WERI-Rb-1 (cell line): ENCODE measurements around the gene IGSF8.

ENCODE experiments used
- DNase-seq: peaks from one replicate; pipeline ENCODE4 v3.0.0-alpha.2; 2020
- H3K27ac ChIP-seq: fragments of 250-450 bp; sonication (Bioruptor Pico); 2 replicates; pipeline ENCODE4 v1.5.1; 2020; ENCODE audit warnings: mild to moderate bottlenecking, moderate library complexity
- H3K27me3 ChIP-seq: fragments of 250-450 bp; sonication (Bioruptor Pico); 2 replicates; pipeline ENCODE4 v1.5.1; 2021; ENCODE audit warnings: mild to moderate bottlenecking, low read depth, moderate library complexity; ENCODE audit not compliant: insufficient read depth, severe bottlenecking
- H3K36me3 ChIP-seq: fragments of 250-450 bp; sonication (Bioruptor Pico); 2 replicates; pipeline ENCODE4 v1.5.1; 2020; ENCODE audit warnings: mild to moderate bottlenecking, moderate library complexity
- H3K4me3 ChIP-seq: 2 replicates; pipeline ENCODE4 v1.5.1; 2011; ENCODE audit warnings: low read depth, mild to moderate bottlenecking, control low read depth, low read length
- H3K9me3 ChIP-seq: fragments of 250-450 bp; sonication (Bioruptor Pico); 2 replicates; pipeline ENCODE4 v1.5.1; 2021; ENCODE audit warnings: mild to moderate bottlenecking, moderate library complexity; ENCODE audit not compliant: severe bottlenecking
- CTCF ChIP-seq: IDR thresholded peaks from 2 replicates; pipeline ENCODE4 v1.5.1; 2011; ENCODE audit warnings: low read depth, mild to moderate bottlenecking, control low read depth, inconsistent platforms, low read length

The IGSF8 gene

GRCh38 chr1:160107512-160107911 is 9.1 kb upstream of the IGSF8 start:
- H3K9me3 ChIP-seq: no peaks in the 10 kb centered on the region
- TF ChIP-seq CTCF: no peak
- DNase-seq: no peak
- H3K27me3 ChIP-seq: no peaks in the 10 kb centered on the region
- H3K27ac ChIP-seq: no peak overlapping the region
- no peak overlapping the region for H3K4me3 ChIP-seq
- no peaks in the 10 kb centered on the region for H3K36me3 ChIP-seq

- H3K36me3 ChIP-seq: no peaks in the 10 kb centered on the region
- H3K9me3 ChIP-seq: no peaks in the 10 kb centered on the region
- H3K27me3 ChIP-seq: no peaks in the 10 kb centered on the region
- H3K4me3 ChIP-seq: no peak overlapping the region
- no peak for TF ChIP-seq CTCF
- H3K27ac ChIP-seq: no peak overlapping the region
- DNase-seq: no peak
Measured at GRCh38 chr1:160105155-160105554, 6.7 kb upstream of the IGSF8 start.

GRCh38 chr1:160104486-160104885 is 6.1 kb upstream of the IGSF8 start:
- no peak for DNase-seq
- no peaks in the 10 kb centered on the region for H3K9me3 ChIP-seq
- no peaks in the 10 kb centered on the region for H3K27me3 ChIP-seq
- no peak for TF ChIP-seq CTCF
- H3K36me3 ChIP-seq: no peaks in the 10 kb centered on the region
- no peak overlapping the region for H3K27ac ChIP-seq
- H3K4me3 ChIP-seq: no peak overlapping the region

DNA sequence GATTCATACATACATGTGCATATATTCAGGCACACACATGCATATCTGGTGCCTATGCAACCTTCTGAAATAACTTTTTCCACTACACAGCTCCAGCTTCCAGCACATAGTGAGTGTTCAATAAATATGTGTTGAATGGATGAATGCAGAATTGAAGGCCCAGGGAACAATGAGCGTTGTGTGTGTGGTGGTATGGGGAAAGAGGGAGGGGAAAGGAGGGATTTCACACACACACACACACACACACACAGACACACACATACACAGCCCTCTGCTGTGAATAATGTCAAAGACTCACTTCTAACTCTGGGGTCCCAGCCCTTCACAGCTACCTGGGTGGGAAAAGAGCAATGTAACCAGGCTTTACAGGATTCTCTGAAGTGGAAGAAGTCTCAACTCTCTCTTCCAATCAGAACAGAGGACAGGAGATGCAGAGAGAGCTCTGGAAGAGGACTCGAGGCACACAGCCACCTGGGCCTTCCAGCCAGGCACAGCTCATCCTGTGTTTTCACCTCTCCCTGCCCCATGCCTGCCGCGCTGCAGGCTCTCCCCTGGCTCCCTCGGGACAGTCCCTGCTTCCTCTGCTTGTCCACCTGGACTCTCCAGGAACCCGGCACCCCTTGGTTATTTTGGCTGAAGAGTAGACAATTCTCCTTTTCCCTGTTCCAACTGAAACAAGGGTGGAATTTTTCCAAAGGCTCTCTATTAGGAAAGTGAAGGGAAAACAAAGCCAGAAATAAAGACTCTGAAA is 5.4 kb upstream of the IGSF8 start:
- no peak for DNase-seq
- no peaks in the 10 kb centered on the region for H3K27me3 ChIP-seq
- no peaks in the 10 kb centered on the region for H3K9me3 ChIP-seq
- no peak overlapping the region for H3K27ac ChIP-seq
- H3K36me3 ChIP-seq: no peaks in the 10 kb centered on the region
- no peak for TF ChIP-seq CTCF
- no peak overlapping the region for H3K4me3 ChIP-seq

DNA sequence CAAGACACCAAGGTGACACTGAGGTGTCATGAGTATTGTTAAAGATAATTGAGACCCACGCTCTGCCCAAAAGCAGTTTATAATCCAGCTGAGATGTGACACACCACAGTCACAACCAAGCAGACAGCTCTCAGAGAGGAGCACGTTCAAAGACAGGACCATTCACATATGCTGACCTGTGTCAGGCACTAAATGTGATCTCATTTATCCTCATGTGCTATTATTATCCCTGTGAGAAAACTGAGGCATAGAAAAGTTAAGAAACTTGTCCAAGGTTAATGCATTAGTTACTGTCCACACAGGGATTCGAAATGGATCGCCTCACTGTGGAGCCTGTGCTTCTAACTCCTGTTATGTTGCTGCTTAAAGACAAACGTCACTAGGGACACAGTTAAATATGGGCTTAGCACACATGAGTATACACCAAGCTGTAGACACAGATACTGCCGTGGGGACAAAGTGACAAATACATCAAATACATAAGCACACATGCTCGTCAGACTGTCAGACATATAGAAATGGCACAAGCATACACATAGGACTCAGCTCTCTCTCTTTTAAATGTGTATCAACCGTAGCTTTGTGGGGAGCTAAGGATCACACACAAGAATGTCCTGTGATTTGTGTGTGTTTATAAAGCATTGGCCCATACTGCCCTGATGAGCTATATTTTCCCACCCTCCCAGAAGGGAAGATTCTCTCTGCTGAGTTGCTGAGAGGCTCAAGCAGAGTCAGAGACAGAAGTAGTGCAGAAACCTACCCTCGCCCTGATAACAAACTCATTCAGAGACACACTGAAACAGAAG is 3.5 kb upstream of the IGSF8 start:
- no peak overlapping the region for H3K4me3 ChIP-seq
- H3K36me3 ChIP-seq: no peaks in the 10 kb centered on the region
- no peak overlapping the region for H3K27ac ChIP-seq
- no peaks in the 10 kb centered on the region for H3K27me3 ChIP-seq
- no peak for TF ChIP-seq CTCF
- H3K9me3 ChIP-seq: no peaks in the 10 kb centered on the region
- DNase-seq: no peak
